Measurements from ENCODE around the gene IQGAP1. TPM values are rescaled to one million over a fixed set of nuclear protein-coding genes. Genes with fewer than 3 reads are reported as not detected.
"Not testable (repeated sequence)": the region's sequence is repeated elsewhere in the genome, so short reads cannot be mapped to it uniquely, and the experiment has no call there.

The IQGAP1 gene
- total RNA-seq, 2 experiments from 2014 or later: 229 to 240 TPM

- H3K4me3 Mint-ChIP-seq: no peak overlapping the region
- no peak for DNase-seq
- H3K4me1 Mint-ChIP-seq: peaks cover 72% of the 10 kb centered on the region
- peaks cover 3% of the 10 kb centered on the region for H3K9me3 Mint-ChIP-seq
- no peaks in the 10 kb centered on the region for H3K27me3 Mint-ChIP-seq
- ChIA-PET CTCF (interaction anchor here (0.6 to 2.5 kb wide), 4 partner anchors 19 to 284 kb away, joined by 3 to 7 read pairs (median 4); partner anchors contain the start of gene IQGAP1), POLR2A (interaction anchor here (0.9 to 2.0 kb wide), 7 partner anchors 9 to 52 kb away, joined by 3 to 14 read pairs (median 3); partner anchors contain the start of gene IQGAP1)
- H3K36me3 Mint-ChIP-seq (ENCODE audit: low read depth): peaks cover 58% of the 10 kb centered on the region
- peak overlapping the region; percentile 34 for H3K27ac Mint-ChIP-seq
Measured at GRCh38 chr15:90413411-90414379, 25.7 kb downstream of the IQGAP1 start.

DNA sequence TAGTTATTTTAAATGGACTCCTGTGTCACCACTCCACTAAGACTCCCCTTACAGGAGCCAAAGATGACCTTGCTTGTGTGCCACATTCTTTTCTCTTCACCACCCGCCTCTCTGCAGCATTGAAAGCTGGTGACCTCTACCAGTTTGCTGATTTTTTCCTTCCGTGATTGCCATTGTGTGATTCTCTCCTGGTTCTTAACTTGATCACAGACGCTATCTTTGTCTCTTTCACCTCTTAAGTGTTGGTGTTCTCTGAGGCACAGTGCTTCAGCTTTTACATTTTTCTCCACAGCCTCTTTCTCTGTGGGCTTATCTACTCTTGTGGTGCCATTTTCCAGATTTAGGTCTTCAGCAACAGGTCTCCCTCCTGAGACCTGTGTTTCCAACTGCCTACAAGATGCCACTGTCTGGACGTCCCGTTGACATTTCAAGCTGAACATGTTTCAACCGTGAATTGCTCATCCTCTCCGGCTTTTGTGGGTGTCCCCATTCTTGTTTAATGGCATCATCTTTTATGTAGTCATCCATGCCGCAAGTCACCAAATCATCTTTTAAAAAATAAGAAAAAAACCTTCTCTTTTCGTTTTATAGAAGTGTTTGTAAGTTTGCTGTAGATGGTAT, 26.5 kb downstream of the IQGAP1 start:
- no peaks in the 10 kb centered on the region for H3K27me3 Mint-ChIP-seq
- peak overlapping the region; percentile 50 for H3K27ac Mint-ChIP-seq
- no peak for DNase-seq
- POLR2A ChIA-PET: interaction anchor here (0.7 to 1.3 kb wide), 8 partner anchors 9 to 181 kb away, joined by 3 to 4 read pairs (median 3); partner anchors contain the start of genes CIB1 and IQGAP1
- CTCF ChIA-PET: interaction anchor here (0.8 to 2.5 kb wide), 2 partner anchors 26 to 94 kb away, joined by 3 to 7 read pairs; partner anchors contain the start of gene IQGAP1
- H3K4me3 Mint-ChIP-seq: peak overlapping the region; percentile 1
- H3K9me3 Mint-ChIP-seq: peaks cover 3% of the 10 kb centered on the region
- peaks cover 51% of the 10 kb centered on the region for H3K36me3 Mint-ChIP-seq (ENCODE audit: low read depth)
- peaks cover 75% of the 10 kb centered on the region for H3K4me1 Mint-ChIP-seq

DNA sequence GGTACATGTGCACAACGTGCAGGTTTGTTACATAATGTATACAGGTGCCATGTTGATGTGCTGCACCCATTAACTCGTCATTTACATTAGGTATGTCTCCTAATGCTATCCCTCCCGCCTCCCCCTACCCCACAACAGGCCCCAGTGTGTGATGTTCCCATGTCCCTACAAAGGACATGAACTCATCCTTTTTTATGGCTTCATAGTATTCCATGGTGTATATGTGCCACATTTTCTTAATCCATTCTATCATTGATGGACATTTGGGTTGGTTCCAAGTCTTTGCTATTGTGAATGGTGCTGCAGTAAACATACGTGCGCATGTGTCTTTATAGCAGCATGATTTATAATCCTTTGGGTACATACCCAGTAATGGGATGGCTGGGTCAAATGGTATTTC, 28.0 kb downstream of the IQGAP1 start:
- Mint-ChIP-seq H3K4me1 (peaks cover 77% of the 10 kb centered on the region), H3K36me3 (ENCODE audit: low read depth) (peaks cover 47% of the 10 kb centered on the region)
- H3K9me3 Mint-ChIP-seq, POLR2A ChIA-PET, H3K27ac Mint-ChIP-seq, H3K27me3 Mint-ChIP-seq, H3K4me3 Mint-ChIP-seq, DNase-seq, CTCF ChIA-PET: not testable (repeated sequence)

DNA sequence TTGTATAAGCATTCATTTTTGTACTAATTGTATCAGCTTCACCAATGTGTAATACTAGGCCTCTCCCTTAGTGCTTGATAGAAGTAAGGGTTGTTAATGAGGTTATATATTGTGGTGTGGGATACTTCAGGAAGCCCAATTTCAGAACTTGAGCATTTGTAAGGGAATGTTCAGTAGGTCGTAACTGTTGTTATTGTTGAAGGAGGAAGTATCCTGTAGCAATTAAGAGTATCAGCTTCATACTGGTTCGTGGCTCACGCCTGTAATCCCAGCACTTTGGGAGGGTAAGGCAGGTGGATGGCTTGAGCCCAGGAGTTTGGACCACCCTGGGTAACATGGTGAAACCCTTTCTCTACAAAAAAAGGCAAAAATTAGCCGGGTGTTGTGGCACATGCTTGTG, 30.6 kb downstream of the IQGAP1 start:
- Mint-ChIP-seq H3K4me1 (peaks cover 69% of the 10 kb centered on the region), H3K4me3 (no peak overlapping the region), H3K27me3 (no peaks in the 10 kb centered on the region), H3K27ac (peak overlapping the region; percentile 82), H3K36me3 (ENCODE audit: low read depth) (peaks cover 44% of the 10 kb centered on the region), H3K9me3 (peaks cover 3% of the 10 kb centered on the region)
- ChIA-PET CTCF (interaction anchor here (1.2 to 1.5 kb wide), 2 partner anchors 11 to 99 kb away, joined by 3 to 4 read pairs; no protein-coding TSS in a partner anchor), POLR2A (interaction anchor here (2.2 to 3.7 kb wide), 3 partner anchors 11 to 30 kb away, joined by 9 to 26 read pairs (median 11); partner anchors contain the start of gene IQGAP1)
- DNase-seq: no peak

- CTCF ChIA-PET: interaction anchor here (1.2 to 1.5 kb wide), 2 partner anchors 11 to 99 kb away, joined by 3 to 4 read pairs; no protein-coding TSS in a partner anchor
- H3K9me3 Mint-ChIP-seq: peaks cover 3% of the 10 kb centered on the region
- peaks cover 69% of the 10 kb centered on the region for H3K4me1 Mint-ChIP-seq
- H3K27me3 Mint-ChIP-seq: no peaks in the 10 kb centered on the region
- DNase-seq: no peak
- peak overlapping the region; percentile 12 for H3K4me3 Mint-ChIP-seq
- H3K27ac Mint-ChIP-seq: peak overlapping the region; percentile 82
- POLR2A ChIA-PET: interaction anchor here (2.2 to 3.7 kb wide), 3 partner anchors 11 to 31 kb away, joined by 9 to 26 read pairs (median 11); partner anchors contain the start of gene IQGAP1
- peaks cover 41% of the 10 kb centered on the region for H3K36me3 Mint-ChIP-seq (ENCODE audit: low read depth)
Measured at GRCh38 chr15:90419206-90419605, 31.2 kb downstream of the IQGAP1 start.

DNA sequence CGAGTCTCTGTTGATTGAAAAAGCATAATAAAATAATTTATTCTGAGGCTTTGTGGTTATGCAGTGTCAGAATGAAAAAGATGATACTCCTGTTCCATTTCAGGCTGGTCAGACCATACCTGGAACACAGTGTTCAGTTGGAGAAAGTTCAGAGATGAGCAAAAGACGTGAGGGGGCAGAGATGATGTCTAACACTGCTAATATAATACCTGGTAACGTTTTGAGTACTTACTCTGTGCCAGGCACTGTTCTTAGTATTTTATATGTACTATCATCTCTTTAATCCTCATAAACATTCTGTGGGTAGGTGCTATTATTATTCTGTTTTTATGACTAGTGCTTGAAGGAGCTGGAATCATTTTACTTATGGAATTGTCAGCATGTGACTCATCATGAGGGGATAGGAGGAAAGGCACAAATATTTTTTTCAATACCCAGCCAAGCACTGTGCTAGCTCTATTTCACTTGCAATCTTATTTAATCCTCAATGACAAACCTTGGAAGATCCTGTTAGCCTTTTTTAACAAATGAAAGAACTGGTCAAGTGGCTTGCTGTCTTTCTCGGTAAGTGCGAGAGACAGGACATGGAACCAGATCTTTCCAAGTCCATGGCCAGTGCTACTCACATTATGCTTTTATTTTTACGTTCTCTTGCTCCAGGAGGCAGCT, 31.8 kb downstream of the IQGAP1 start:
- peak; percentile 35 for DNase-seq
- H3K4me3 Mint-ChIP-seq: peak overlapping the region; percentile 26

DNA sequence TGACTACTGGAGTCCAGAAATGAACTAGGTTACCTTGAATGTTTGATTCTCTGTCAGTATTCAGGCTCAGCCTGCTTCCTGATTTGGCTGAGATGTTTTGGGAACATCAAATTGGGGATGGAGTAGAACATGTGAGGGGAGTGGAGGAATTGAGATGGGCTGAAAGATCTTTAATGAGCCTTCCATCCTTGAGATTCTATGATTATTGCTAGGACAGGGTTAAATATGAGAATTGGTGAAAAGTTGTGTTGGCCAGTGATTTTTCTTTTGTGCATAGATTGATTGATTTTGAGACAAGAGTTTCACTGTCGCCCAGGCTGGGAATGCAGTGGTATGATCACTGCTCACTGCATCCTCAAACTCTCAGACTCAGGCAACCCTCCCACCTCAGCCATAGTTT, 32.4 kb downstream of the IQGAP1 start:
- CTCF ChIA-PET: no interaction called here
- no peaks in the 10 kb centered on the region for H3K27me3 Mint-ChIP-seq
- POLR2A ChIA-PET: interaction anchor here (2.5 to 3.7 kb wide), 2 partner anchors 18 to 32 kb away, joined by 9 to 26 read pairs; partner anchors contain the start of gene IQGAP1
- peaks cover 36% of the 10 kb centered on the region for H3K36me3 Mint-ChIP-seq (ENCODE audit: low read depth)
- peaks cover 64% of the 10 kb centered on the region for H3K4me1 Mint-ChIP-seq
- peak overlapping the region; percentile 82 for H3K27ac Mint-ChIP-seq
- H3K9me3 Mint-ChIP-seq: peaks cover 3% of the 10 kb centered on the region
- H3K4me3 Mint-ChIP-seq: no peak overlapping the region
- no peak for DNase-seq

More for the DNA sequence above, 31.8 kb downstream of the IQGAP1 start:
- Mint-ChIP-seq H3K36me3 (ENCODE audit: low read depth) (peaks cover 37% of the 10 kb centered on the region), H3K27ac (peak overlapping the region; percentile 82), H3K4me1 (peaks cover 64% of the 10 kb centered on the region), H3K27me3 (no peaks in the 10 kb centered on the region), H3K9me3 (peaks cover 3% of the 10 kb centered on the region)
- CTCF ChIA-PET: interaction anchor here (1.5 kb wide), 1 partner anchor 12 kb away, joined by 3 read pairs; no protein-coding TSS in a partner anchor
- POLR2A ChIA-PET: interaction anchor here (2.2 to 3.7 kb wide), 3 partner anchors 12 to 31 kb away, joined by 9 to 26 read pairs (median 11); partner anchors contain the start of gene IQGAP1

DNA sequence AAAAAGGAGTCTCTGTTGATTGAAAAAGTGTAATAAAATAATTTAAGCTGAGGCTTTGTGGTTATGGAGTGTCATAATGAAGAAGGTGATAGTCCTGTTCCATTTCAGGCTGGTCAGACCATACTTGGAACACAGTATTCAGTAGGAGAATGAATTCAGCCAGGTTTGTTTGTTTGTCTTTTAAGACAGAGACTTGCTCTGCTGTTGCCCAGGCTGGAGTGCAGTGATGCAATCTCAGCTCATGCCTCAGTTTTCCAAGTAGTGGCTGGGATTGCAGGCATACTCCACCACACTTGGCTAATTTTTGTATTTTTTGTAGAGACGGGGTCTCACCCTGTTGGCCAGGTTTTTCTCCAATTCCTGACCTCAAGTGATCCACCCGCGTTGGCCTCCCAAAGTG, 33.5 kb downstream of the IQGAP1 start:
- POLR2A ChIA-PET: interaction anchor here (1.2 to 3.7 kb wide), 3 partner anchors 14 to 33 kb away, joined by 4 to 26 read pairs (median 5); partner anchors contain the start of gene IQGAP1

GRCh38 chr15:90422043-90422442, 34.0 kb downstream of the IQGAP1 start:
- H3K27me3 Mint-ChIP-seq: no peaks in the 10 kb centered on the region
- no peak overlapping the region for H3K27ac Mint-ChIP-seq
- no peak for DNase-seq
- peaks cover 61% of the 10 kb centered on the region for H3K4me1 Mint-ChIP-seq
- POLR2A ChIA-PET: interaction anchor here (1.2 to 1.5 kb wide), 2 partner anchors 14 to 21 kb away, joined by 4 to 5 read pairs; no protein-coding TSS in a partner anchor
- peaks cover 33% of the 10 kb centered on the region for H3K36me3 Mint-ChIP-seq (ENCODE audit: low read depth)
- no peaks in the 10 kb centered on the region for H3K9me3 Mint-ChIP-seq
- no peak overlapping the region for H3K4me3 Mint-ChIP-seq
- CTCF ChIA-PET: interaction anchor here (1.1 kb wide), 1 partner anchor 60 kb away, joined by 3 read pairs; no protein-coding TSS in a partner anchor

More for the DNA sequence above, 33.5 kb downstream of the IQGAP1 start:
- H3K36me3 Mint-ChIP-seq (ENCODE audit: low read depth): peaks cover 36% of the 10 kb centered on the region
- H3K9me3 Mint-ChIP-seq: peaks cover 3% of the 10 kb centered on the region
- H3K4me3 Mint-ChIP-seq: no peak overlapping the region
- no peaks in the 10 kb centered on the region for H3K27me3 Mint-ChIP-seq
- no peak for DNase-seq
- CTCF ChIA-PET: interaction anchor here (0.7 kb wide), 1 partner anchor 102 kb away, joined by 3 read pairs; no protein-coding TSS in a partner anchor
- peaks cover 65% of the 10 kb centered on the region for H3K4me1 Mint-ChIP-seq
- H3K27ac Mint-ChIP-seq: no peak overlapping the region

- H3K4me1 Mint-ChIP-seq: peaks cover 56% of the 10 kb centered on the region
- no peak overlapping the region for H3K27ac Mint-ChIP-seq
- CTCF ChIA-PET: interaction anchor here (1.1 to 2.0 kb wide), 2 partner anchors 61 to 103 kb away, joined by 3 to 7 read pairs; no protein-coding TSS in a partner anchor
- POLR2A ChIA-PET: interaction anchor here (1.1 kb wide), 1 partner anchor 35 kb away, joined by 3 read pairs; the partner anchor contains the start of gene IQGAP1
- no peaks in the 10 kb centered on the region for H3K9me3 Mint-ChIP-seq
- H3K4me3 Mint-ChIP-seq: no peak overlapping the region
- no peak for DNase-seq
- H3K36me3 Mint-ChIP-seq (ENCODE audit: low read depth): peaks cover 33% of the 10 kb centered on the region
- no peaks in the 10 kb centered on the region for H3K27me3 Mint-ChIP-seq
Measured at GRCh38 chr15:90422936-90423335, 34.9 kb downstream of the IQGAP1 start.

DNA sequence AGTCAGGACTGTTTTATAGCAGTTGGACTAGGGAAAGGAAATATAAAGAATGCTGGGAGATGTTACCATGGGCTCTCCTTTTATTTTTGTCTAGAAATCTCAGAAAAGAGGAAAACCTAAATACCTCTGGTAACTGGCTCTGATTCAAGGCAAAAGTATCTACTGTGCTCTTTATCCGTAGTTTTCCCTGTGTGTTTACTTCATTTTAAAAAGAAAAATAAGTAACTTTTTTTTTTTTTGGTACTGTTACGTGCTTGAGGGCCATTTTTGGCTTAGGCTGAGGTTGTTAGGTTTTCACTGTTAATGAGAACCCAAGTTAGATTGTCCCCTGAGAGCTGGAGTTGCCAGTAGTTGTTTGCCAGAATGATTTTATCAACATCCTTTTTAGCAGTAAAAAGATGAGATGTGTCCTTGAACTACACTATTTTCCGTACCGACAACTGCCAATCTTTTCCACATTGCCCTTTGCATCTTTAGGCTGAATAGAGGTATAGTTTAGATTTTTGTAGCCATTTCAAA, 35.8 kb downstream of the IQGAP1 start:
- H3K27me3 Mint-ChIP-seq: no peaks in the 10 kb centered on the region
- H3K27ac Mint-ChIP-seq: no peak overlapping the region
- peaks cover 48% of the 10 kb centered on the region for H3K4me1 Mint-ChIP-seq
- peaks cover 33% of the 10 kb centered on the region for H3K36me3 Mint-ChIP-seq (ENCODE audit: low read depth)
- ChIA-PET POLR2A (interaction anchor here (1.1 to 1.9 kb wide), 3 partner anchors 9 to 36 kb away, joined by 3 to 6 read pairs (median 3); partner anchors contain the start of gene IQGAP1), CTCF (interaction anchor here (0.6 to 2.0 kb wide), 3 partner anchors 43 to 236 kb away, joined by 3 to 7 read pairs (median 4); no protein-coding TSS in a partner anchor)
- H3K9me3 Mint-ChIP-seq: no peaks in the 10 kb centered on the region
- DNase-seq: no peak
- no peak overlapping the region for H3K4me3 Mint-ChIP-seq
